DMS 273 (cell line): ENCODE measurements around the gene CCL8.

Experiments used
- DNase-seq: peaks from one replicate; lab custom pipeline; 2025; ENCODE audit not compliant: unreplicated experiment; lab: John Stamatoyannopoulos, UW

Gene CCL8

GRCh38 chr17:34366529-34367107 is 47.4 kb downstream of the CCL8 start:
- no peak for DNase-seq

- DNase-seq: no peak
Observed at GRCh38 chr17:34367486-34368195, 48.4 kb downstream of the CCL8 start.

- DNase-seq: no peak
Observed at GRCh38 chr17:34368196-34368945, 49.1 kb downstream of the CCL8 start.

- no peak for DNase-seq
Observed at GRCh38 chr17:34368946-34369500, 49.8 kb downstream of the CCL8 start.

GRCh38 chr17:34369571-34369970 is 50.3 kb downstream of the CCL8 start:
- no peak for DNase-seq

DNA sequence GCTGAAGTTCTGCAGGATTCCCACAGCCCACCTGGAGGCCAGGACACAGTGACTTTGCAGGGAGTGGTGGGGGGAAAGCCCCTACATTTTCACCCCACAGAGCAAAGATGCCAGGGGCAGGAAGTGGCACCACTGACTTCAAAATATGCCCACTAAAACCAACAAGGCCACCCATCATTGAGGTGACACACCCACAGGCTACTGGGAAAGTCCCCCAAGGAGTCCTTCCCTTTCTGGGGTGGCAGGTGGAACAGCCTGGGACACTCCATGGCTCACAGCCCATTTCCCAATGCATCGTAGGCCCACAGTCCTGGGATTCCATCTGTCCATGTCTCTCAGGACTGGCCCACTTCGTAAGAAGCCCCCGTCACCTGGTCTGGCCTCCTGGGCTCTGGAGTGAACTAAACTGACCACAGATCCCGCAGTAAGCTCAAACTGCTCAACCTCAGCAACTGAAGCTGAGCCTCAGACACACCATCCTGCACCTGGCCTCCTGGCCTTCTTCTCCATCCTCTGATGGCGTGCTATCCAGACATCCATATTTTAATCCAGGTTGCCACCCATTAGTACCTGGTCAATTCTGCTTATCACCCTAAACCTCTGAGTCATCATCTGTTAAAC is 51.3 kb downstream of the CCL8 start:
- DNase-seq: no peak

- no peak for DNase-seq
Observed at GRCh38 chr17:34370997-34371395, 51.8 kb downstream of the CCL8 start.
